GM18909 (cell line): ENCODE results near the gene ANKRD55.
A peak's percentile ranks its signal among the peaks of the same experiment; 100 is the strongest.
"Not testable (repeated sequence)": the region's sequence is repeated elsewhere in the genome, so short reads cannot be mapped to it uniquely, and the experiment has no call there.

ENCODE experiments used
- ATAC-seq: cut with Tn5 transposase; IDR thresholded peaks from one replicate; pipeline ENCODE4 v1.9.1; 2021; ENCODE audit warnings: mild to moderate bottlenecking; ENCODE audit not compliant: unreplicated experiment, poor library complexity

The ANKRD55 gene

DNA sequence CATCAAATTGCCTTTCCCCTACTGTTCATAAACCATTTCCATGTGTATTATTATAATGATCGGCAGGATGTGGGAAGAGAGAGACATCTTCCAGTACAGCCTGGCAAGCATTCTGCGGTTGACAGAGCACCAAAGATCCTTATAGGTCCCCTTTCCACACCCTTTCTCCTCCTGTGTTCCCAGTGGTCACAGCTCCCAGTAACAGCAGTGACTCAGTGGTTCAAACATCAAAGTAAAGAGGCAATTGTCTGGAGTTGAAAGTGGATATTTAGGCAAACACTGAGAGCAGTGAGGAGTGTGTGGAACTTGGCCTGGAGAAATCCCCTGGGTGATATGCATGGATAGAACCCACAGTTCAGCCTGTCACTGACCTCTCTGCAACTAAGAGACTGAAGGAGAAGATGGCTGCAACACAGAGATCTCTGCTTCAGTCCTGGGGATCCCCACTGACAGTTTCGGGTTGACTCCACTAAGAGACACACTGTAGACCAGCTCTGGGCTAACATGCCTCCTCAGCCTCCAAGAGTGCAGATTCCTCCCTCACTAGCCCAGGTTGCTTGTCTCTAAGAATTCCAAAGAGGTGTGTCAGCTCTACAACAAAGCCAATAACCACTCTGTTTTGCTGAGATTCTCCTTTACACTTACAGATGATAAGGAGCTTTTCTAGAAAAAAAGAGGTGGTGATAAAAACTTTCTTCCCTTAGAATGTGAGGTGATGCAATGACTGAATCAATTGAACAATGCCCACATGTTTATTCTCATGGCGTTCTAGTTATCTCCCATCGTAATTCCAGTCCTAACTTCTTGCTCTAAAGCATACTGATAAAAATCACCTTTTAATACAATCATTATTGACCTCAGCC is 143.9 kb downstream of the ANKRD55 start:
- ATAC-seq = peak; percentile 95

DNA sequence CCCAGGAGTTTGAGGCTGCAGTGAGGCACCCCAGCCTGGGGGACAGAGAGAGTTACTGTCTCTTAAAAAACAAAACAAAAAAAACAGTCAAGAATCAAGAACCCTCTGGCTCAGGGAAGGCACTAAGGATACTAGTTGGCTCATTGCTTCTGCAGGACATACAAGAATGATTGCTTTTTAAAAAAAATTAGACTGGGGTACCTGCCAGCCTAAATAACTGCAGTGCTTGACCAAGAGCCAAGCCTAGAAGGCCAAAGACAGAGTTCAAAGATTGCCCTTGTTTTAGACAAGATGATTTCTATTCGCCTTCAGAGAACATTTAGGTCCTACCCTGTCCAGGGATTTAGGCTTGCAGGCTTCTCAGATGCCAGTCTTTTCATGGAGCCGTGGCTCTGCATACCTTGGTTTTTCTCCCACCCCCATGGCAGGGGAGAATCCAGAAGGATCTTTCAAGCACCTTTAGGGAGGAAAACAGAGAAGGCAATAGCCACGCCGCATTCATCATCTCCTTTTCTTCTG is 144.6 kb downstream of the ANKRD55 start:
- ATAC-seq = no peak

DNA sequence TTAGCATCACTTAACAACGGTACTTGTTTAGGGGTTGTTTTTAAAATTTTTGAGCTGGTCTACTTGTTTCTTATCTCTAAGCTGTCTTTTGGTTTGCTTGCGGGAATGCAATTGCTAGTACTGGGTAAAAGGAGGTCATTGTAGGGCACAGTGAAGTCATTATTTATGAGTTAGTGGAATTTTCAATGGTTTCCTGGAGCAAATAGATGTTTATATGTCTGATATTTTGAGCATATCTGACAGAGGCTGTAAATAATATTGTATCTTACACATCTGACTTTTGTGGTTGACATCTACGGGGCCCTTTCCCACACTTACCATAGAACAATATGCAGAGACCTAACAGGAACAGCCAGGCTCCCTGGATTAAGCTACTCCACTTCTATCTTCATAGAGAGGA is 147.9 kb downstream of the ANKRD55 start:
- ATAC-seq = no peak

DNA sequence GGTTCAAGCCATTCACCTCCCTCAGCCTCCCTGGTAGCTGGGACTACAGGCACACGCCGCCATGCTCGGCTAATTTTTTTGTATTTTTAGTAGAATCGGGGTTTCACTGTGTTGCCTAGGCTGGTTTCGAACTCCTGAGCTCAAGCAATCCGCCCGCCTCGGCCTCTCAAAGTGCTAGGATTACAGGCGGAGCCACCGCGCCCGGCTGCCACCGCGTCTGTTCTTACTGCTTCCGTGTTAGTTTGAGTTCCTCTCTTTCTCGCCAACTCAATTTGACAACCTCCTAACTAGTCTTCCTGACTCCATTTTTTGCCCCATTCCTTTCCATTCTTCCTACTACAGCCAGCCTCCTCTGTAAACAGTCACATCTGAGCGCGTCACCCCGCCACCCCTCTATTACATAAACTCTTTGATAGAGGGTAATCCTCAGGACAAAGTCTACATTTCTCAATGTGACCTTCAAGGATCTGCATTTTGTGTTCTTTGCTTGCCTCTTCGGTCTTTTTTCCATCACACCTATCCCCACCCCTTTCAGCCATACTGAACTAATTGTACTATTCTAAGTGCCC is 149.8 kb downstream of the ANKRD55 start:
- no peak for ATAC-seq

DNA sequence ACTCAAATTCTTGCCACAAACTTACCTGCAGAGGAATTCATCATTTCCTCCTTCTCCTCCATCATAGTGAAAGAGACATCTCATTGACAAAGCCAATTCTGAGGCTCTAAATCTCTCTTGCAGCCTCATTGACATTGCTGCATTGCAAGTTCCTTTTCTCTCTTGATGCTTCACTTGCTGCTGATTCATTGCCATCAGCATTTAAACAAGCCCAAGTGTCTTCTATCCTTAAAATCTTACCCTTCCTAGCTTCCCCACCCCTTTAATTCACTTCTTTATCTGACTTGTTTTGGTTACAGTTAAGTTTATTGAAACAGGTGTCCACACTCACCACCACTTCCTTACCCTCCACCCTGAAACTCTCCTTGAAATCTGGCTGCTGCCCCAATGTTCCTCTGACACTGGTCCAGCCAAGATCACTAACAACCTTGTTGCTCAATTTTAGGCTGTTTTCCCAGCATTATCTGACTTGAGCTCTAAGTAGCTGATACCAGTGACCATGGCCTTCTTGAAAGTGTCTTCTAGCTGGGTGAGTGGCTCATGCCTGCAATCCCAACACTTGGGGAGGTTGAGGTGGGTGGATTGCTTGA is 152.0 kb downstream of the ANKRD55 start:
- peak; percentile 59 for ATAC-seq

GRCh38 chr5:56080375-56081052 is 152.6 kb downstream of the ANKRD55 start:
- ATAC-seq = peak; percentile 85

- ATAC-seq = not testable (repeated sequence)
Measured at GRCh38 chr5:56079157-56079500, 154.0 kb downstream of the ANKRD55 start.

- no peak for ATAC-seq
Measured at GRCh38 chr5:56078278-56079156, 154.6 kb downstream of the ANKRD55 start.

DNA sequence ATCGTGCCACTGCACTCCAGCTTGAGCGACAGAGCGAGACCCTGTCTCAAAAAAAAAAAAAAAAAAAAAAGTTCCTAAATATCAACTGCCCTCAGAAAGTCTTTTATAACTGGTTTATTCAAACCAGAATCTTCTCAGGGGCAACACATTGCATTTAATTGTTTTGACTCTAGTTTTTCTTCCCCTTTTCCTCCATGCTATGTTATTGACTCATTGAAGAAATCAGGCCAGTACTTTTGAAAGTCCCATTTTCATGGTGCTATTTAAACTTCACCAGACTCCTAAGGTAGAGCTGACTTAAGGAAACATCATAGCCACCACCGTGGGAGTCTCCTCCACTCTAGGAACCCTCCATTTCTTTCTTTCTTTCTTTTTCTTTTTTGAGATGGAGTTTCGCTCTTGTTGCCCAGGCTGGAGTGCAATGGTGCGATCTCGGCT is 155.3 kb downstream of the ANKRD55 start:
- ATAC-seq = no peak

- no peak for ATAC-seq
Measured at GRCh38 chr5:56076486-56076885, 156.6 kb downstream of the ANKRD55 start.

GRCh38 chr5:56075361-56075760 is 157.8 kb downstream of the ANKRD55 start:
- ATAC-seq = no peak

DNA sequence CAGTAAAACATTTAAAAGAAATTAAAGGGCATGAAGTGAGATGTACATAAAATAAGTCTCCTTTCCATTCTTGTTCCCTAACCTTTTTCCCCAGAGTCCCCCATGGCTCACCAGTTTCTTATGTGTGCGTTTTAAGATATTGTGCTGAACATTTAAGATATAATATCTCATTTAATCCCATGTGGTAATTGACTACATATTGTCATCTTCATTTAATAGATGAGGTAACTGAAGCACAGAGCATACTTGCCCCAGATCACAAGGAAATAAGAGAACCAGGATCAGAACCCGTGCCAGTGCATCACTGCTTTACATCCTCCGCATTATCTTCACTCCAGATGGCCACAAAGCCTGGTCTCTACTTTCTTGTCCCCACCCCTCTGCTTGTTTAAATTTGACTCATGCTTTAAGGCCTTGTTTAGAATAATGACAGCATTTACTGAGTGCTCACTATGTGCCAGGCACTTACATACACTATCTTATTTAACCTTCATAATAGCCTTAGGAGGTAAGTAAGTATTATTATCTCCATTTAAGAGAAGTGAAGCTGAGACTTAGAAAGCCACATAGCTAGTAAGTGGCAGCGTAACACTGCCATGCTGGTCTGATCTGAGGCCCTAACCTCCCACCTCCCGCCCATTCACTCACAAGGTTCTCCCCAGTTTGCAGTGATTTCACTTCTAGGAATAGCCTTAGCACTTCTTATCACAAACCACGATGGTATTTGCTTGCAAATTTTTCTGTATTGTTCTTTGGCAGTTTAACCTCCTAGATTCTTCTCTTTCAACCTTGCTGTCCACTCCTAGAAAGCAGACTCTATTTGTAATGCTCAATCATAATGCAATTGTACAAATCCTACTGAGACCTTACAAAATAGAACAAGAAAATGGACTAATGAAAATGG is 160.0 kb downstream of the ANKRD55 start:
- no peak for ATAC-seq

DNA sequence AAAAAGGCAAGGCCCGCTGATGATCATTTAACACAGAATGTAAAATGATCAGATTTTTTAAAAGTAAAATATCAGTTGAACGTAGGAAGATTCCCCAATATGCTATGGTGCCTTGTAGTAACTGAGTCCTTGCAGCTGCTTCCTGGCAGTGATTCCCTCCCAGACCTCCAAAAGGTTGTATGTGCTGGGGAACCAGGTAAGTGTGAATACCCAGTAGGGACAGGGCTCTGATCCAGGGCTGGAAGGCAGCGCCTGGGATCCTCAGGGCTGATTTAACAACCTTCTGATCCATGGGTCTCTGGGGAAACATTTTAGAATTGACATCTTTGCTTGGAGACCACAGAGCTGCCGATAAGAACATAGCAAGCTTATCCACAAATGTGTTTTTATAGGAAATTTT is 161.7 kb downstream of the ANKRD55 start:
- ATAC-seq = no peak

GRCh38 chr5:56070851-56071465 is 162.2 kb downstream of the ANKRD55 start:
- no peak for ATAC-seq

- no peak for ATAC-seq
Measured at GRCh38 chr5:56069652-56070226, 163.4 kb downstream of the ANKRD55 start.

- no peak for ATAC-seq
Measured at GRCh38 chr5:56066931-56067450, 166.1 kb downstream of the ANKRD55 start.

DNA sequence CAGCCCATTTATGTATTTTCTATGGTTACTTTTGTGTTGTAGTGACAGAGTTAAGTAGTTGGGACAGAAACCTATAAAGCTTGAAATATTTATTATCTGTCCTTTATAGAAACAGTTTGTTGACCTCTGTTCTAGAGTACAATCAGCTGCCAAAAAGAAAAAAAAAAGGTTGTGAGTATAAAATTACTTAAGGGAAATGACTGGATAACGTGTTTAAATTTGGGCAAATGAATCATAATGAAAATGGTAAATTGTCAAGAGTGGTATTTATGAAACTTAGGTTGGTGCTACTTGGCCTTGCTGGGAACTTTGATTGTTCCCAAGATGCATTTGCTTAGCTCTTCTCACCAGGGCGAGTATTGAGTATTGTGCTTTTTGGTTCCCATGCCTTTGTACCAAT is 168.1 kb downstream of the ANKRD55 start:
- ATAC-seq = peak; percentile 47
